HL-60/S4 treated with retinoic acid at 250 ng/mL for 4 days and 3 days (cell line): ENCODE measurements around the gene GOT1.

Source experiments
- in situ Hi-C: fragments of 300-500 bp; cut with MboI; formaldehyde crosslinking; loops from 2 replicates; pipeline ENCODE4 v1.7.0; 2022; ENCODE audit warnings: low sequenced_read_pairs

The GOT1 gene

DNA sequence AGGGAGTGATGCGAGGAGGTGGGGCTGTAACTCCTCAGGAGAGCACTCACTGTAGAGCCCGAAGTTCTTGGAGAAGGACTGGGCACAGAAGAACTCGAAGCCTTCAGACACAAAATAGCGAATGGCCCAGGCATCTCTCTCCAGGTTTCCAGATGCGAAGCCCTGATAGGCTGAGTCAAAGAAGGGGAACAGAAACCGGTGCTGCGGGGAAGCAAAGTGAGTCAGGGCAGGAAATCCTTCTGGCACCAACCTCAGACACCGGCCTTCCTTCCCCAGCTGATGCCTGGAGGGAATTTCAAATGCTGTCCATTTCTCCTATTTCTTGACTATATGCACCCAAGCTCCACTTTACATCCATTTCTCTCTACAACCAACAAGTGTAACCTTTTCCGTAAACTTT, 26.8 kb downstream of the GOT1 start:
- in situ Hi-C loops = no loop called here

- in situ Hi-C loops = no loop called here
Observed at GRCh38 chr10:99399664-99400063, 30.8 kb downstream of the GOT1 start.

- in situ Hi-C loops = no loop called here
Observed at GRCh38 chr10:99396471-99396870, 34.0 kb downstream of the GOT1 start.

DNA sequence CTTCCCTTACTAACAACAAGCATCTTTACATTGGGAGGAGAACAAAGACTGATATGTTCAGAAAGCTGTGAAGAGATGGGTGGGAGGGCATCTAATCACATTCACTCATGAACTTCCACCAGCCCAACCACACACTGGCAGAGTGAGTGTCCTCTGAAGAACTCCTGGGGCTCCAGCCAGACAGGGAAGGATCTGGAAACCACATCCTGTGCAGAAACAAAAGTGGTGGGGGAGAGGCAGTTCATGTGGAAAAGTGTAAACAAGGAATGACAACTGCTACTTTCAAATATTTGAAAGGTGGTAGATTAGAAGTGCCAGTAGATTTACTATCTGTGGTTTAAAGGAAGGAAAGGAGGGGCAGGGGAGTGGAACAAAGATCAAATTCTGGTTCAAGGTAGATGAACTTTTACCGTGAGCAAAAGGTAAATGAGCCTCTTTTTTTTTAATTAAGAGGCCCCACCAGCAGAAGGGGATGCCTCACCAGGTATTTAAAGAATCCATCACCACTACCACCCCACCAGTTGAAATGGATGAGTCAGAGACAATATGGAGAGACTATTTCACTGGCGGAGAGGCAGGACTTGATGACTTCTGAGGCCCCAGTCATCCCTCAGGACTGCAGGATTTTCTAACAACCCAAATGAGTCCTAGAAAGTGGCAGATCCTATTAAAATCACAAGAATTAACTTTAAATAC, 34.5 kb downstream of the GOT1 start:
- in situ Hi-C loops = no loop called here

- in situ Hi-C loops = no loop called here
Observed at GRCh38 chr10:99394761-99395386, 35.5 kb downstream of the GOT1 start.

DNA sequence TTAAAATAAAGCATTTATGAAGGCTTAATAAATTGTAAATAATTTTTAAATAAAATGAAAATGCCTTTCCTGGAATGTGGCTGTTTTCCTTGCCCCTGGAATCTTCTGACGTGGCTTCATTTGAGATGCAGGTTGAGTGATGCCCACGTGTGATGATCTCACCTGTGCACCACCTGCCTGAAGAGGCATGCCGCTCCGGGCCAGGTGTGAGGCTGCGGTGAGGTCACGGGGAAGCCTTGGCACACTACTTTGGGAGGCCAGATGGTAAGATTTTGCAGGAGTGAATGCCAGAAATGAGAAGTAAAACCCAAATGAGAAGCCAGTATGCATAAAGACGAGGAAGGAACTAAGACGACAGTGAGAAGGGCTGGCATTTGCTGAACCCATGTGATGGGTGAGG, 36.2 kb downstream of the GOT1 start:
- in situ Hi-C loops = no loop called here

GRCh38 chr10:99393683-99394082, 36.7 kb downstream of the GOT1 start:
- in situ Hi-C loops = no loop called here

- in situ Hi-C loops = no loop called here
Observed at GRCh38 chr10:99393036-99393435, 37.4 kb downstream of the GOT1 start.

DNA sequence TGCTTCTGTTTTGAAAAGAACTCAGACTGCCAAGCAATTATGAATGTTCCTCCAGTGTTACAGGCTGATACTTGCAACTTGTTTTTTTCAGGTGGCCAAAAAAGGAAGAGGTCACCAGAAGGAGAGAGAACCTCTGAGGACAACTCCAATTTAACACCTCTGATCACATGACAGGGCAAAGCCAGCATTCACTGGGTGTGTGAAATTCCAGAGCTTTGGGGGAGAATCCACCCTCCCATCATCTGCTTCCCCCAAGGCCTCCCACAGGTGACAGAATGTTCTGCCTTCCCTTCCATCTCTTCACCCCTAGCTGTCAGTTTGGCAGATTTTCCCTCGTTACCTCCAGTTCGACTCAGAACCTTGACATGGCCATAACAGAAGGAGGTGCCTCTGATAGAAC, 39.1 kb downstream of the GOT1 start:
- in situ Hi-C loops = no loop called here

DNA sequence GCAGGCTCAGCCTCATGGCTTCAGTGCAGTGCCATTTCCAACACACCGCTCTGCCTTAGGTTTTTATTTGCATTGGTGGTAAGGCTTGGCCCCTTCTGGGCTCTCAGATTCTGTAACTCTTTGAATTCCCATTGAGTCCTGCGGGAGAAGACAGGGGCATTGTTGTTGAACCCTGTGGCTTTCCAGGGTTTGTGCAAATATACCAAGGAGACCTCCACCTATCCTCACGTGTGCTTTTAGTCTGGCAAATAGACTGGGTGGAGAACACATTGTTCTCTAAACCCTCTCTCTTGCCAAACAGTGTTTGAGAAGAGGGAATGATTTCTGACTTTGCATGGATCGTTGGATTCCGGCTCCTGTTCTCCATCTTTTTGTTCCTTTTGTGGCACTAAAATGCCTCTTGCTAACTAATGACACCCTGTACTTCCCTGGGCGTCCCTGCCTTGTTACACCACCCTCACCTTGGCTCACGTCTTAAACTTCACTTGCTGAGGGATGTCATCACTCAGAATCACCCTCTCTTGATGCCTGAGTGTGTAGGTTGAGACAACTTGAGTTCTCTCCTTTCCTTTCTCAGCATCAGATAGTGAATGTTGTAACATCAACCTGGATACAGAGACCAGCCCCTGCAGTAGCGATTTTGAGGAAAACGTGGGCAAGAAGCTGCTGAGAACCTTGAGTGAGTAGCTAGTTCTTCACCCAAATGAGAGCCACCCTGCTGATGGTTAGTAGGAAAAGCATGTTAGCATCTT, 40.5 kb downstream of the GOT1 start:
- in situ Hi-C loops = no loop called here

GRCh38 chr10:99387541-99387940, 42.9 kb downstream of the GOT1 start:
- in situ Hi-C loops = no loop called here

DNA sequence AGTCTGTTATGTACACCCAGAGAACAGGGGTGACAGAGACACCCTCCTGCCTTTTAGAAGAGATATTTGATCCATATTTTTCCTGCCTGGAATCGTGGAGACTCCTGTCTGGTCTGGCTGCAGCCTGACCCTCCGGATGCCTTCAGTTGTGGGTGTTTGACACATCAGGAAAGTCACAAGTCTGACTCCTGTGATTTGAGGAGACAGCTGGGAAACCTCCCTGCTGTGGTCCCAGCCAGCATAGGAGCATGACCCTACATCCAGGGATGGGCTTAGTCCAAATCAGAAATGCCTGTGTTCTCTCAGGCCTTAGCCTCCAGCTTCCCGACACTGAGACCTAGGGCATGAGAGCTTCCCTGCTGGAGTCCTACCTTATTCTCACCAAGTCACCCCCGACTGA, 43.4 kb downstream of the GOT1 start:
- in situ Hi-C loops = no loop called here

- in situ Hi-C loops = no loop called here
Observed at GRCh38 chr10:99382176-99382575, 48.2 kb downstream of the GOT1 start.

- in situ Hi-C loops = no loop called here
Observed at GRCh38 chr10:99375426-99375825, 55.0 kb downstream of the GOT1 start.

- in situ Hi-C loops = no loop called here
Observed at GRCh38 chr10:99374972-99375371, 55.5 kb downstream of the GOT1 start.

- in situ Hi-C loops = no loop called here
Observed at GRCh38 chr10:99374526-99374925, 55.9 kb downstream of the GOT1 start.

- in situ Hi-C loops = no loop called here
Observed at GRCh38 chr10:99372546-99373271, 57.7 kb downstream of the GOT1 start.

GRCh38 chr10:99370993-99371392, 59.4 kb downstream of the GOT1 start:
- in situ Hi-C loops = no loop called here

DNA sequence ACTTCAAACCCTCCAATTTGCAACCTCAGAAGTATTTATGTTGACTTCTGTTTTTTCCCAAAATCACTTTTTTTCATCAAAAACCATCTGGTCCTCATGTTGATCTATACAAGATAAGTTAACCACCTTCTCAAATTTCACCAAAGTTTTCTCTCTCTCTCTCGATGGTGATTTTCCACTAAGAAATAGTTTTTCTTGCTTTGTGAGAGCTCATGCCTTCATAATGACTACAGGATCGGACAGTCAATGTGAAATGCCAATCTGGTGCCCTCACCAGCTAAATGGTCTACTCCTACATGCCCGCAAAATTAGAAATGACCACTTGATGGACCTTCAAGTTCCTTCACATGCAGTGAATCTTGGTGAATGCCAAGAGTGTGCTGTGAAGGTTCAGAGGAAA, 60.9 kb downstream of the GOT1 start:
- in situ Hi-C loops = no loop called here

DNA sequence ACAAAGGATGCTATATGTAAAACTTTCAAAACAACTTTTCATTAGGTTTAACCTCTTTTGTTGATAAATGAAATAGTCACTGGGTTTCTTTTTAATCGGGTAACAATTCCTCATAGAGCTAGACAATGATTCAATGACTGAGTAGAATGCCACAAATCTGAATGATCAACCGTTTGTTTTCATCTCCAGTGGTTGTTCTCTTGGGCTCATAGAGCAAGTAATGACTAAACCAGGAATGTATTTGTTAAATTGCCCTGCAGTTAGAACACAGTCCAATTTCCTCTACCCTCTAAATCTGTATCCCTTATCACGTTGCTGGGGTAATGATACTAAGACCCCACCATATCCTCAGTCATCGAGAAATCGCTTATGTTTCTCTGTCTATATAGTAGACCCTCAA, 61.3 kb downstream of the GOT1 start:
- in situ Hi-C loops = no loop called here

GRCh38 chr10:99368646-99369045, 61.8 kb downstream of the GOT1 start:
- in situ Hi-C loops = no loop called here

GRCh38 chr10:99366666-99367065, 63.8 kb downstream of the GOT1 start:
- in situ Hi-C loops = no loop called here
